Measurements from ENCODE around the gene DNAJC1. TPM values are rescaled to one million over a fixed set of nuclear protein-coding genes. Genes with fewer than 3 reads are reported as not detected.

DNAJC1 gene
- polyA plus RNA-seq, 1 donor (not counting 4 experiments of a cell fraction or from before 2014, with no cell fraction given) = 24.8 TPM

GRCh38 chr10:21760332-21760731 is 243.2 kb downstream of the DNAJC1 start:
- no peak overlapping the region for H3K4me2 ChIP-seq (ENCODE audit: control insufficient read depth, extremely low read depth, insufficient read depth, low read depth, low read length)
- dilution Hi-C loops (cut with MboI; ENCODE audit: extremely low pct_ligation_motif_present, low sequenced_read_pairs) = no loop called here
- DNase-seq (ENCODE audit: low read depth, low spot score) (no peak), FAIRE-seq (no peak)
- H3K9me1 ChIP-seq (ENCODE audit: control insufficient read depth, extremely low read depth, insufficient read depth, low read length) = no peaks in the 10 kb centered on the region
- peaks cover 0 to 4% of the 10 kb centered on the region in 2 experiments for H3K36me3 ChIP-seq (ENCODE audit: control insufficient read depth in 2 of 2, extremely low read depth in 1 of 2, insufficient read depth in 2 of 2, low read length in 2 of 2)
- no peaks in the 10 kb centered on the region for H3K79me2 ChIP-seq (ENCODE audit: control insufficient read depth, insufficient read depth, low read length)
- H3K9ac ChIP-seq (ENCODE audit: control insufficient read depth, extremely low read depth, insufficient read depth, low read length) = no peak overlapping the region
- TF ChIP-seq EZH2 (IDR thresholded peaks at IDR 0.05; ENCODE audit: low read length) (no peak), CTCF (optimal IDR thresholded peaks at IDR 0.05 in 1 of 3, IDR thresholded peaks at IDR 0.05 in 1 of 3, conservative IDR thresholded peaks at IDR 0.05 in 1 of 3; ENCODE audit: extremely low read depth in 1 of 3, insufficient read depth in 2 of 3, low read length in 3 of 3) (no peak)
- no peaks in the 10 kb centered on the region for H4K20me1 ChIP-seq (ENCODE audit: control insufficient read depth, extremely low read depth, insufficient read depth, low read length)
- no peaks in the 10 kb centered on the region for H3K27me3 ChIP-seq (ENCODE audit: control insufficient read depth, extremely low read depth, insufficient read depth, low read length)
- no peaks in the 10 kb centered on the region for H3K4me1 ChIP-seq (ENCODE audit: control insufficient read depth, extremely low read depth, insufficient read depth, low read length)
- H3K9me3 ChIP-seq (ENCODE audit: control insufficient read depth, low read depth, low read length) = no peaks in the 10 kb centered on the region
- no peak overlapping the region for H2AFZ ChIP-seq (ENCODE audit: control insufficient read depth, low read length)
- H3K4me3 ChIP-seq (ENCODE audit: control insufficient read depth in 2 of 3, extremely low read depth in 1 of 3, insufficient read depth in 2 of 3, low read depth in 1 of 3, low read length in 3 of 3) = no peak overlapping the region
- no peak overlapping the region for H3K27ac ChIP-seq (ENCODE audit: control insufficient read depth, insufficient read depth, low read length)

GRCh38 chr10:21759232-21759631 is 244.3 kb downstream of the DNAJC1 start:
- DNase-seq (ENCODE audit: low read depth, low spot score) = no peak
- Histone ChIP-seq H3K79me2 (ENCODE audit: control insufficient read depth, insufficient read depth, low read length) (no peaks in the 10 kb centered on the region), H3K9me3 (ENCODE audit: control insufficient read depth, low read depth, low read length) (no peaks in the 10 kb centered on the region), H4K20me1 (ENCODE audit: control insufficient read depth, extremely low read depth, insufficient read depth, low read length) (no peaks in the 10 kb centered on the region), H3K9ac (ENCODE audit: control insufficient read depth, extremely low read depth, insufficient read depth, low read length) (no peak overlapping the region), H3K4me3 (ENCODE audit: control insufficient read depth in 2 of 3, extremely low read depth in 1 of 3, insufficient read depth in 2 of 3, low read depth in 1 of 3, low read length in 3 of 3) (no peak overlapping the region), H2AFZ (ENCODE audit: control insufficient read depth, low read length) (no peak overlapping the region), H3K4me1 (ENCODE audit: control insufficient read depth, extremely low read depth, insufficient read depth, low read length) (no peaks in the 10 kb centered on the region), H3K27ac (ENCODE audit: control insufficient read depth, insufficient read depth, low read length) (no peak overlapping the region), H3K27me3 (ENCODE audit: control insufficient read depth, extremely low read depth, insufficient read depth, low read length) (no peaks in the 10 kb centered on the region), H3K4me2 (ENCODE audit: control insufficient read depth, extremely low read depth, insufficient read depth, low read depth, low read length) (no peak overlapping the region), H3K36me3 (ENCODE audit: control insufficient read depth in 2 of 2, extremely low read depth in 1 of 2, insufficient read depth in 2 of 2, low read length in 2 of 2) (peaks cover 0 to 4% of the 10 kb centered on the region in 2 experiments), H3K9me1 (ENCODE audit: control insufficient read depth, extremely low read depth, insufficient read depth, low read length) (no peaks in the 10 kb centered on the region)
- TF ChIP-seq EZH2 (IDR thresholded peaks at IDR 0.05; ENCODE audit: low read length) (no peak), CTCF (optimal IDR thresholded peaks at IDR 0.05 in 1 of 3, IDR thresholded peaks at IDR 0.05 in 1 of 3, conservative IDR thresholded peaks at IDR 0.05 in 1 of 3; ENCODE audit: extremely low read depth in 1 of 3, insufficient read depth in 2 of 3, low read length in 3 of 3) (no peak)
- FAIRE-seq = no peak
- dilution Hi-C loops (cut with MboI; ENCODE audit: extremely low pct_ligation_motif_present, low sequenced_read_pairs) = no loop called here
